ENCODE results near the gene UIMC1. TPM values are rescaled to one million over a fixed set of nuclear protein-coding genes. Genes with fewer than 3 reads are reported as not detected.

UIMC1 gene
- total and polyA plus RNA-seq, 2 of the 4 experiments (the other 2 are of a cell fraction): 19.5 to 27.6 TPM

- Histone ChIP-seq H3K79me1 (ENCODE audit: low read depth in 1 of 2, low read length in 2 of 2) (no peaks in the 10 kb centered on the region), H2AK9ac (replicated peaks; ENCODE audit: low read depth, low read length, poor library complexity) (no peak overlapping the region), H3K18ac (ENCODE audit: low read depth, low read length) (no peak overlapping the region), H3K56ac (ENCODE audit: extremely low read depth, insufficient read depth, low read length) (no peak overlapping the region), H3K4me3 (ENCODE audit: insufficient read depth, low read depth, low read length) (no peak overlapping the region), H2BK20ac (ENCODE audit: low read depth, low read length) (no peak overlapping the region), H2AFZ (replicated peaks; ENCODE audit: low read length, poor library complexity) (no peak overlapping the region), H4K20me1 (ENCODE audit: insufficient read depth, low read length) (no peaks in the 10 kb centered on the region), H2AK5ac (ENCODE audit: low read depth, low read length) (no peak overlapping the region), H3K9me3 (ENCODE audit: control insufficient read depth, insufficient read depth, low read length) (no peaks in the 10 kb centered on the region), H3K23ac (ENCODE audit: low read depth, low read length) (no peak overlapping the region), H2BK5ac (ENCODE audit: low read depth, low read length, poor library complexity, severe bottlenecking) (no peak overlapping the region), H4K91ac (ENCODE audit: insufficient read depth, low read depth, low read length) (no peak overlapping the region), H3K14ac (replicated peaks; ENCODE audit: low read depth, low read length) (no peak overlapping the region), H3K9ac (ENCODE audit: low read depth, low read length) (no peak overlapping the region), H3K27me3 (ENCODE audit: control insufficient read depth, insufficient read depth, low read length) (peaks cover 55% of the 10 kb centered on the region), H3K4me2 (ENCODE audit: low read depth, low read length) (no peak overlapping the region), H3K4ac (ENCODE audit: low read depth, low read length) (no peak overlapping the region), H3K4me1 (ENCODE audit: control insufficient read depth, insufficient read depth, low read length) (no peaks in the 10 kb centered on the region), H4K5ac (ENCODE audit: low read depth, low read length) (no peak overlapping the region), H4K8ac (ENCODE audit: low read depth in 2 of 2, low read length in 2 of 2) (no peak overlapping the region), H3K27ac (ENCODE audit: insufficient read depth, low read length) (no peak overlapping the region), H2BK120ac (ENCODE audit: low read depth, low read length) (no peak overlapping the region), H3K36me3 (ENCODE audit: control insufficient read depth, insufficient read depth, low read length) (no peaks in the 10 kb centered on the region), H2BK15ac (ENCODE audit: low read depth, low read length) (no peak overlapping the region), H3K9me1 (ENCODE audit: insufficient read depth, low read length) (no peaks in the 10 kb centered on the region)
- in situ Hi-C loops (cut with MboI; ENCODE audit: low sequenced_read_pairs): no loop called here
- intact Hi-C loops (cut with micrococcal nuclease): no loop called here
- dilution Hi-C loops (cut with HindIII; ENCODE audit: low sequenced_read_pairs, unreplicated experiment): no loop called here
- CTCF ChIA-PET: no interaction called here
- ATAC-seq (ENCODE audit: low read depth) (no peak), DNase-seq (no peak)
- WGBS, 2 experiments (ENCODE audit: extremely low coverage in 2 of 2, insufficient read length in 1 of 2): no CpG with 5 or more reads among the region's 1 CpG
- TF ChIP-seq, protein P1, sequence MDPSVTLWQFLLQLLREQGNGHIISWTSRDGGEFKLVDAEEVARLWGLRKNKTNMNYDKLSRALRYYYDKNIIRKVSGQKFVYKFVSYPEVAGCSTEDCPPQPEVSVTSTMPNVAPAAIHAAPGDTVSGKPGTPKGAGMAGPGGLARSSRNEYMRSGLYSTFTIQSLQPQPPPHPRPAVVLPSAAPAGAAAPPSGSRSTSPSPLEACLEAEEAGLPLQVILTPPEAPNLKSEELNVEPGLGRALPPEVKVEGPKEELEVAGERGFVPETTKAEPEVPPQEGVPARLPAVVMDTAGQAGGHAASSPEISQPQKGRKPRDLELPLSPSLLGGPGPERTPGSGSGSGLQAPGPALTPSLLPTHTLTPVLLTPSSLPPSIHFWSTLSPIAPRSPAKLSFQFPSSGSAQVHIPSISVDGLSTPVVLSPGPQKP (IDR thresholded peaks at IDR 0.05; ENCODE audit: borderline replicate concordance, low read depth, low read length): no peak
- TF ChIP-seq MXI1 (IDR thresholded peaks at IDR 0.05; ENCODE audit: borderline replicate concordance, low read depth, low read length) (no peak), BHLHE40 (IDR thresholded peaks at IDR 0.05; ENCODE audit: low read depth, low read length) (no peak), RAD21 (IDR thresholded peaks at IDR 0.05; ENCODE audit: low read length) (no peak), SMC3 (IDR thresholded peaks at IDR 0.05; ENCODE audit: low read depth, low read length) (no peak), NFE2L2 (IDR thresholded peaks at IDR 0.05; ENCODE audit: low read depth, low read length) (no peak), POLR2A (IDR thresholded peaks at IDR 0.05; ENCODE audit: low read depth, low read length) (no peak), RCOR1 (IDR thresholded peaks at IDR 0.05; ENCODE audit: insufficient replicate concordance, low read length) (no peak), MAZ (IDR thresholded peaks at IDR 0.05; ENCODE audit: borderline replicate concordance, low read depth, low read length) (no peak), CTCF (conservative IDR thresholded peaks at IDR 0.05; ENCODE audit: low read depth, low read length) (no peak), CEBPB (IDR thresholded peaks at IDR 0.05; ENCODE audit: low read depth, low read length) (no peak), CHD1 (IDR thresholded peaks at IDR 0.05; ENCODE audit: low read depth, low read length) (no peak), FOS (IDR thresholded peaks at IDR 0.05; ENCODE audit: low read depth, low read length) (no peak), RFX5 (IDR thresholded peaks at IDR 0.05; ENCODE audit: low read depth, low read length) (no peak), MAFK (IDR thresholded peaks at IDR 0.05; ENCODE audit: low read depth, low read length) (no peak)
- TF ChIP-seq, protein P2, sequence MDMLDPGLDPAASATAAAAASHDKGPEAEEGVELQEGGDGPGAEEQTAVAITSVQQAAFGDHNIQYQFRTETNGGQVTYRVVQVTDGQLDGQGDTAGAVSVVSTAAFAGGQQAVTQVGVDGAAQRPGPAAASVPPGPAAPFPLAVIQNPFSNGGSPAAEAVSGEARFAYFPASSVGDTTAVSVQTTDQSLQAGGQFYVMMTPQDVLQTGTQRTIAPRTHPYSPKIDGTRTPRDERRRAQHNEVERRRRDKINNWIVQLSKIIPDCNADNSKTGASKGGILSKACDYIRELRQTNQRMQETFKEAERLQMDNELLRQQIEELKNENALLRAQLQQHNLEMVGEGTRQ (IDR thresholded peaks at IDR 0.05; ENCODE audit: low read depth, low read length): no peak
- POLR2A ChIA-PET (ENCODE audit: unreplicated experiment): no interaction called here
- no TSS peak for BruUV-seq (replicated peaks)
Measured at GRCh38 chr5:176888865-176889165, 117.8 kb downstream of the UIMC1 start.

All from IMR-90 (cell line).